WERI-Rb-1 (cell line): Measurements from ENCODE around the gene INMT.

Experiments
- DNase-seq: peaks from one replicate; pipeline ENCODE4 v3.0.0-alpha.2; 2020
- H3K27ac ChIP-seq: fragments of 250-450 bp; sonication (Bioruptor Pico); 2 replicates; pipeline ENCODE4 v1.5.1; 2020; ENCODE audit warnings: mild to moderate bottlenecking, moderate library complexity
- H3K27me3 ChIP-seq: fragments of 250-450 bp; sonication (Bioruptor Pico); 2 replicates; pipeline ENCODE4 v1.5.1; 2021; ENCODE audit warnings: mild to moderate bottlenecking, low read depth, moderate library complexity; ENCODE audit not compliant: insufficient read depth, severe bottlenecking
- H3K36me3 ChIP-seq: fragments of 250-450 bp; sonication (Bioruptor Pico); 2 replicates; pipeline ENCODE4 v1.5.1; 2020; ENCODE audit warnings: mild to moderate bottlenecking, moderate library complexity
- H3K4me3 ChIP-seq: 2 replicates; pipeline ENCODE4 v1.5.1; 2011; ENCODE audit warnings: low read depth, mild to moderate bottlenecking, control low read depth, low read length
- H3K9me3 ChIP-seq: fragments of 250-450 bp; sonication (Bioruptor Pico); 2 replicates; pipeline ENCODE4 v1.5.1; 2021; ENCODE audit warnings: mild to moderate bottlenecking, moderate library complexity; ENCODE audit not compliant: severe bottlenecking
- CTCF ChIP-seq: IDR thresholded peaks from 2 replicates; pipeline ENCODE4 v1.5.1; 2011; ENCODE audit warnings: low read depth, mild to moderate bottlenecking, control low read depth, inconsistent platforms, low read length

INMT gene

GRCh38 chr7:30722671-30723070 lies 29.3 kb upstream of the INMT start:
- Histone ChIP-seq H3K9me3 (peaks cover 24% of the 10 kb centered on the region), H3K27me3 (no peaks in the 10 kb centered on the region), H3K27ac (no peak overlapping the region), H3K4me3 (no peak overlapping the region), H3K36me3 (no peaks in the 10 kb centered on the region)
- no peak for TF ChIP-seq CTCF
- no peak for DNase-seq

- H3K36me3 ChIP-seq = no peaks in the 10 kb centered on the region
- DNase-seq = peak; percentile 72
- no peak overlapping the region for H3K27ac ChIP-seq
- TF ChIP-seq CTCF = no peak
- H3K4me3 ChIP-seq = no peak overlapping the region
- H3K9me3 ChIP-seq = peaks cover 13% of the 10 kb centered on the region
- H3K27me3 ChIP-seq = no peaks in the 10 kb centered on the region
Measured at GRCh38 chr7:30723776-30724175, 28.2 kb upstream of the INMT start.

DNA sequence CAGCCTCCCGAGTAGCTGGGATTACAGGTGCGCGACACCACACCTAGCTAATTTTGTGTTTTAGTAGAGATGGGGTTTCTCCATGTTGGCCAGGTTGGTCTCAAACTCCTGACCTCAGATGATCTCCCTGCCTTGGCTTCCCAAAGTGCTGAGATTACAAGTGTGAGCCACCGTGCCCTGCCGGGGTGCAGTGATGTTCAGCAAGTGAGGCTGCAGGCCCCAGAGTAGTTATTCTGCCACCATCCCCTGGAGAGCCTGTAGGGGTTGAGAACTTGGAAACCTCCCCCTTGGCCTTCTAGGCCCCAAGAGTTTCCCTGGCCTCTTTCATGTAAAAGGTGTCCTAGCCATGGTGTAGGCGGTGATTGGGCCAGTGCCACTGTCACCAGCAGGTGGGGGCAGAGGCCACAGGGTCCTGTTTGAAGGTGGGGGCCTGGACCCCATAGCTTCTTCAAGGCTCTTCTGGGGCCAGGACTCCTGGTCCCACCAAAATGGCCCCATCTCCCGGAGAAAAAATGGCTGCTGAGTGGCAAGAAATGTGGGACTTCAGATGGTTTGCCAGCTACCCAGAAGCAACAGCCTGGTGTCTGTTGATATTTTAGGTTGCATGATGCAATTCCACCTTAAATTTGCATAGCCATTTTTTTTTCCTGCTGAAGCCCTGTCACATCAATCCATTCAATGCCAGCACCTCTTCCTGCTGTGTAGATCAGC lies 25.5 kb upstream of the INMT start:
- H3K9me3 ChIP-seq = peaks cover 4% of the 10 kb centered on the region
- peak; percentile 20; the same call in 1 of the 2 replicates for TF ChIP-seq CTCF
- H3K27me3 ChIP-seq = no peaks in the 10 kb centered on the region
- H3K27ac ChIP-seq = no peak overlapping the region
- no peak for DNase-seq
- no peaks in the 10 kb centered on the region for H3K36me3 ChIP-seq
- no peak overlapping the region for H3K4me3 ChIP-seq

DNA sequence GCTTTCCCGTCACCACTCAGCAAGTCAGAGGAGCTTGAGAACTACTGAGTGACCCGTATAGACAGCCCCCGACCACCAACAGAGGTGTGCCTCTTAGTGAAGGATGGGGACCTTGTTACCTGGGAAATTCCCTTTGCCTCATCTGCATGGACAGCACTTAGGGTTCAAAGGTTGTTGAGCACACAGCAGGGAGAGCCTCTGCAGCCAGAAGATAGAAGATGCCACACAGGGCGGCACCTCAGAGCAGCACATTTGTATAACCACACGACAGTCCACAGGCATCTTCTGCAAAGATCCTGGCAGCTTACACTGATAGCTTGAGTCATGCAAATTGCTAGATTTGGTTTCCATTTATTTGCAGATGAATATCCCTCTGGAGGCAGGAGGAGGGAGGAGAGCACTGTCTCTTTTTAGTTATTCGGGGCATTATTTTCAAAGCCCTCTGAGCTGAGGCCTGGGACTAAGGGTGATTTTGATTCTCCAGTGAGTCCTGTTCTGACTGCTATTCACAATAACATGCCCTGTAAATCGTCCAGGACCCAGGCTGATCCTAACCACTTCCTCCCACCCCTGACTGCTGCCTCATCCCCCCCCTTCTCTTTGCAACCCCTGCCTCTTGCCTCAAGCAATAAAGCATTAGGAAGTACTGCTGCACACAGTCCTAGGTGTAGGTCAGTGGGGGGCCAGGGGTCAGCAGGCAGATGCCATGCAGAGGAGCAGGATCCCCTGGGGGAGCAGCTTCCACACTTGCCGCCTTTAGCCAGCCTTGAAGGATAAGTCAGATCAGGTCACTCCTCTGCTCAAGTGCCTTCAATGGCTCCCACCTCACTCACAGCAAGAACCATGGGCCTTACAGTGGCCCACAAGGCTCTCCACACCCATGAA lies 24.6 kb upstream of the INMT start:
- TF ChIP-seq CTCF = no peak
- no peak overlapping the region for H3K27ac ChIP-seq
- no peak overlapping the region for H3K4me3 ChIP-seq
- H3K36me3 ChIP-seq = no peaks in the 10 kb centered on the region
- peaks cover under 1% of the 10 kb centered on the region for H3K9me3 ChIP-seq
- no peak for DNase-seq
- no peaks in the 10 kb centered on the region for H3K27me3 ChIP-seq

DNA sequence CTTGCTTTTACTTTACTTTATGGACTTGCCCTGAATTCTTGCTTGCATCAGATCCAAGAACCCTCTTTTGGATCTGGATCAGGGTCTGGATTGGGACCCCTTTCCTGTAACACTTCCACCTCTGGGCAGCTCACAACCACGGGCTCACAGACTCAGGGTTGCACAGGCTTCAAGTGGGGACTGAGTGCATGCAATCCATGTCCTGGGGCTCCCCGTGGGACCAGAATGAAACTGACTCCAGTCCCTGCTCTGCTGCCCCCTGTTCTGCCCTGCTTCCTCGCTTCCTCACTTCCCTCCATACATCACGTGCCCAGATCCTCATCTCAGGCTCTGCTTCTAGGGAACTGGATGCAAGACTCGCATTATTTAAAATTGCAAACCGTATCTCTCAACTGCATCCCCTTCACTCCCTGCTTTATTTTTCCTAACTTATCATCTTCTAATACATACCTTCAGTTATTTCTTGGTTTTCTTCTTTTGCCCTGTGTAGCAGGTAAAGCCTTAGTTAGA lies 23.3 kb upstream of the INMT start:
- DNase-seq = no peak
- Histone ChIP-seq H3K27ac (no peak overlapping the region), H3K27me3 (no peaks in the 10 kb centered on the region), H3K9me3 (no peaks in the 10 kb centered on the region), H3K4me3 (no peak overlapping the region), H3K36me3 (no peaks in the 10 kb centered on the region)
- TF ChIP-seq CTCF = no peak
